GM12891 (cell line): ENCODE results near the gene PRKCA.

Experiments
- POLR2AphosphoS5 ChIP-seq: IDR thresholded peaks from 2 replicates; pipeline ENCODE4 v1.6.1; 2011; ENCODE audit warnings: low read depth, low read length, control low read depth
- TAF1 ChIP-seq: IDR thresholded peaks from 2 replicates; pipeline ENCODE4 v1.6.1; 2011; ENCODE audit warnings: low read depth, low read length, control low read depth

DNA sequence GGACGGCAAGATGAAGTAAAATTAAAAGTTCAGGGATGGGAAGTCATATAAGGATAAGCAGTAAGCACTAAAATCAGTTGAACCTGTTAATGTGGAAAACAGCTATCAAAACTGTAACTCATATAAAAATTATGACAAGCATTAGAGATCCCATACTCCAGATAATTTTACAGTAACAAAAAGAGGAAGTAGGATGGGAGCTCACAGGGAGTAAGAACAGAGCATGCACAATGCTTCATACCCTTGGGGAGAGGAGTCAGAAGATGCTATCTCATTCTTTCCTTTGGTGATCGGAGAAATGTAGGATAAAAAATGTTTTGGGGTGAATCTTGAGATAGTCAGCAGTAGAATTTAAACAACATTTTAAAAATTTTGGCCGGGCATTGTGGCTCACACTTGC lies 367.8 kb downstream of the PRKCA start:
- TF ChIP-seq POLR2AphosphoS5 (no peak), TAF1 (no peak)
